Endothelial cell of coronary artery (primary cell): ENCODE results near the gene DCUN1D3. TPM values are rescaled to one million over a fixed set of nuclear protein-coding genes. Genes with fewer than 3 reads are reported as not detected.

Experiments used
- total RNA-seq: library from RNA; depleted of rRNA; stranded (reverse); fragments of >200 nt; gene quantifications from 2 replicates; pipeline ENCODE4 v1.2.3, GENCODE V29; 2014

Gene DCUN1D3, protein sequence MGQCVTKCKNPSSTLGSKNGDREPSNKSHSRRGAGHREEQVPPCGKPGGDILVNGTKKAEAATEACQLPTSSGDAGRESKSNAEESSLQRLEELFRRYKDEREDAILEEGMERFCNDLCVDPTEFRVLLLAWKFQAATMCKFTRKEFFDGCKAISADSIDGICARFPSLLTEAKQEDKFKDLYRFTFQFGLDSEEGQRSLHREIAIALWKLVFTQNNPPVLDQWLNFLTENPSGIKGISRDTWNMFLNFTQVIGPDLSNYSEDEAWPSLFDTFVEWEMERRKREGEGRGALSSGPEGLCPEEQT
- 36.3 and 37.2 TPM in 2 replicates for total RNA-seq

DNA sequence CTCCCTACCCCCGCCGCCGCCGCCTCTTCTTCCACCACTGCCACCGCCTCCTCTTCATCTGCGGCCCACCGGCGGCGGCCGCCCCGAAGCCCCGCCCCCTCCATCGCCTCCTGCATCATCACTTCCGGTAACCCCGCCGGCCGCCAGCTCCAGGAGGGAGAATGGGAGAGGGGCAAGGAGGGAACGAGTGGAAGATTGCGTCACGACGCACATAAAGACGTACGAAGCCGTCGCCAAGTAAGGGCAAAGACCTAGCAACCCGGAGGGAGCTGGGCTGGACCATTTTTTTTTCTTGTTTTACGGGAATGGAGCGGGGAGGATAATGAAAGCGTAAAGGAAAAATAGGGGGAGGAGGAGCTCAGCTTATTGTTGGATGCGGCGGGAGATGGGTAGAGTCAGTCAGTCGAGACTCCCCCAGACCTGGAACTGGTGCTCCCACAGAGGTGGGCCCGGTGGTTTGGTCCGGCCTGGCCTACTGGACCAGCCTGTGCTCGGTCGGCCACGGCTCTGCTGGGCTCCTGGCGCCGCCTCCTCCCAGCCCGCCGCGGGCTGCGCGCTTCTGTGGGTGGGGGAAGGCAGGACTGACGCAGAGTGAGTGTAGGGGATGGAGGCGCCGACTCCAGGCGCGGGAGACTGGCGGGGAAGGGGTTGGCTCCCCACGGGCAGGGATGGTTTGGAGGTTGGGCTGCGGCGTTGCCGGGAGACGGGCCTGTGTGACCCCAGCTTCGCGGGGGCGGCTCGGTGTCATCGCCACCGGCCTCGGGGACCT lies at the start of gene DCUN1D3, which contains the start of gene LYRM1:
DCUN1D3 (minus strand) TSS at position 60 of the 769 bp plus-strand sequence. CDS start 37,820 bp downstream, outside the sequence.
LYRM1 (plus strand) TSS at position 473 of the 769 bp plus-strand sequence. CDS start 14,785 bp downstream, outside the sequence.

GRCh38 chr16:20806168-20807050 lies 93.7 kb downstream of the DCUN1D3 start, which contains the start of the genes ERI2 and REXO5:
Gene ERI2 (minus strand): TSS chr16:20806472. CDS start chr16:20806430, 42 bp downstream.
Gene REXO5 (plus strand): TSS chr16:20806527. CDS start chr16:20806954, 427 bp downstream.

Other genes with a start within 250 kb of the DCUN1D3 start
- not detected in 2 replicates for gene ACSM1, start 202.7 kb downstream of the DCUN1D3 start, total RNA-seq
- 48.6 and 56.9 TPM in 2 replicates for gene THUMPD1, start 158.5 kb downstream of the DCUN1D3 start, total RNA-seq
- gene ACSM3, start 136.3 kb downstream of the DCUN1D3 start, total RNA-seq: 0.19 and 2.7 TPM in 2 replicates
- gene ERI2, start 93.9 kb downstream of the DCUN1D3 start, total RNA-seq: 12.1 and 13.2 TPM in 2 replicates
- 2.5 and 2.9 TPM in 2 replicates for gene REXO5, start 93.8 kb downstream of the DCUN1D3 start, total RNA-seq
- gene LYRM1, start 413 bp upstream of the DCUN1D3 start, total RNA-seq: 49.1 and 73.1 TPM in 2 replicates